GM18873 (cell line): ENCODE results near the gene RSAD2.
A peak's percentile ranks its signal among the peaks of the same experiment; 100 is the strongest.

Source experiments
- ATAC-seq: cut with Tn5 transposase; IDR thresholded peaks from one replicate; pipeline ENCODE4 v1.9.1; 2021; ENCODE audit warnings: mild to moderate bottlenecking, moderate library complexity, moderate number of reproducible peaks; ENCODE audit not compliant: unreplicated experiment, low FRiP score

Gene RSAD2

GRCh38 chr2:6941299-6942046 is 63.9 kb downstream of the RSAD2 start:
- ATAC-seq: no peak

- ATAC-seq: no peak
Observed at GRCh38 chr2:6942848-6943247, 65.3 kb downstream of the RSAD2 start.

- ATAC-seq: no peak
Observed at GRCh38 chr2:6943523-6943922, 65.9 kb downstream of the RSAD2 start.

GRCh38 chr2:6943971-6944370 is 66.4 kb downstream of the RSAD2 start:
- ATAC-seq: no peak

- no peak for ATAC-seq
Observed at GRCh38 chr2:6944555-6944954, 67.0 kb downstream of the RSAD2 start.

GRCh38 chr2:6945087-6945813 is 67.7 kb downstream of the RSAD2 start:
- peak; percentile 78 for ATAC-seq

- ATAC-seq: no peak
Observed at GRCh38 chr2:6945821-6946220, 68.2 kb downstream of the RSAD2 start.

- no peak for ATAC-seq
Observed at GRCh38 chr2:6946722-6947121, 69.1 kb downstream of the RSAD2 start.
